GOT3 (cell line): Measurements from ENCODE around the gene FAM222B.
A peak's percentile ranks its signal among the peaks of the same experiment; 100 is the strongest.

Experiments used
- DNase-seq: peaks from one replicate; lab custom pipeline; 2025; ENCODE audit warnings: mixed read lengths; lab: John Stamatoyannopoulos, UW

Gene FAM222B

DNA sequence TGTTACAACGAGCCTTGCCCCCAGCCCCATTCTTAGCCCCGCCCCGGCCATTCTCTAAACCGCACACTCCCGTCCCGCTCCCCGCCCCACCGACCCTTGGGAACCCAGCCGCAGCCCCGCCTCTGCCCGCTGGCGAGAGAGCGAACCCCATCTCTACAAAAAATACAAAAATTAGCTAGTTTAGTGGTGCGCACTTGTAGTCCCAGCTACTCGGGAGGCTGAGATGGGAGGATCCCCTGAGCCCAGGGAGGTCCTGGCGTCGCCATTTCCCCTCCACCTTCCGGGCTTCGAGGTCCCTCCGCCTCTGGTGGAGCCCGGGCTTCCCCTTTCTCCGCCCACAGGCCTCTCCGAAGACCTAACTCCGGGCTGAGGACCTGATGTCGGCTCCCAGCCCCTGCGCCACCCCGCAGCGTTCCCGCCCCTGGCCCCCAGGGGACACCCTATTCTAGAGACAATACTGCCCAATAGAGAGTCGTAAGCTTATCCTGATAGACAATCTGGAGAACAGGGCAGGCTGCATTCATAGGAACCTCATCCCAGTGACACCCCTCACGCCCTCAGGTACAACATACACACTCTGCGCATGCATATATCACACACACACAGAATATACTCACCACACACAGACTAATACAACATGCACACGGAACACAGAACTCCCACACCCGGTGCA, 130.4 kb downstream of the FAM222B start:
- DNase-seq: no peak

DNA sequence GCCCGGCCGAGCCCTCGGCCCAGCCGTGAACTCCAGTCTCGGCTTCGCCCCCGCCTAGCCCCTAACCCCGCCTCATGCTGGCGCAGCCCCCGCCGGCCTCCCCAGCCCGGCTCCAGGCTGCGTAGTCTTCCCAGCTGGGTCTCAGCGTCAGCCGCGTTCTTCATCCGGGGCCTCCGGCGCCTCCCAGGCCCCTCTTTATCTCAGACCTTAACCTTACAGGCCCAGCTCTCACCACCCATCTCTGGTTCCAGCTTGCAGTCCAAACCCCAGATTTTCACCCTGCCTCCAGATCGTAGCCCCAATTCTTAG, 130.9 kb downstream of the FAM222B start, which contains the start of gene PROCA1:
PROCA1 (minus strand) TSS at position 166 of the 309 bp plus-strand sequence. CDS start 228 bp downstream, outside the sequence.
- no peak for DNase-seq

GRCh38 chr17:28710861-28711722, 131.5 kb downstream of the FAM222B start:
- DNase-seq: peak; percentile 88

DNA sequence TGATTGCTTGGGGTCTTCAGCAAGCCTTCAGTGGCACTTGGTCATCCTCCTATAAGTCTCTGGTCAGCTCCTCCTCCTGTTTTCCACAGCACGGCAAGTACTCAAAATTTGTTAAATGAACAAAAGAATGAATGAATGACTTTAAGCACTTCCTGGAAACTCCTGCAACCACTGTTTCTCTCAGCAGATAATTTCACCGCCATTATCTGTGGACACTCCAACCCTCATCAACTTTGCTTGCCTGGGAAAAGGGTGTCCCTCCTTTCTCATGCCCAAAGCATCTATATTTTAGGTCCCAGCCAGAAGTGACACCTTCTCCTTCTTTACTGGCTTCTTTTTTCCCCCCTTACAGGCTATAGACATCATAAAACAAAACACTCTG, 135.3 kb downstream of the FAM222B start:
- no peak for DNase-seq

DNA sequence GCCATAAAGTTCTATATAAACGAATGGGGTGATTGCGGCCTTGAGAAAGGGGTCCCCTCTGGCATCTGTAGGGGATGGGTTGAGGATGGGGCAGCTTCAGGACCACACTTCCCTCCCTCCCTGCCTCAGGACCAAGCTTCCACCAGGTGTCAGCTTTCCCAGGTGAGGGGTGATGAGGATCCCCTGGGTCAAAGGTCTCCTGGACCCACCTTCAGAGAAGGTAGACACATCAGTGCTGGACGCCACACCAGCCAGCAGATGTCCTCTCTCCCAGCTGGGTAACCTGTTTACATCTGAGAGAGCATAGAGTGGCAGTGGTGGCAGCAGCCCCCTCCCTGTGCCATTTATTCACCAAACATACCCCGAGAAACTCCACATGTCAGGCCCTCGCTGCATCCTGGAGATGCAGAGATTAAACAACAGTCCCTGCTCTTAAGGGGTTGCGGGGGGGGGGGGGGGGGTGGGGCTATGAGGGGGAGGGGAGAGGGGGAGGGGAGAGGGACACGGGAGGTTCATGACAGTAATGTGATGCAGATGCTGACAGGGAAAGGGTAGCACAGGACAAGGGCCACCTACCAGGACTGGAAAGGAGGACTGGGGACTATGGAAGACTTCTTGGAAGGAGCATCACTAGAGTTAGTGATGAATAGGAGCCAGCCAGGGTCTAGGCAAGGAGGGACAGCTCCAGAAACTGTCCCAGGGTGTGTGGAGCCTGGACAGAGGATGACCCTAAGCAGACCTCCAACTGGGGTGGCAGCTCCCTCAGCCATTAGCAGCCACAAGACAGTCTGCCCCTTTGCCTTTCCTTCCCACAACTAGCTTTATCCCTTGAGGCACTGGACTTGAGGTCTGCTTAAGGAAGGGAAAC, 135.9 kb downstream of the FAM222B start:
- no peak for DNase-seq
